ENCODE data around the gene NMBR.
"Not testable (repeated sequence)": the region's sequence is repeated elsewhere in the genome, so short reads cannot be mapped to it uniquely, and the experiment has no call there.

NMBR gene

GRCh38 chr6:142153196-142153595, 6.3 kb upstream of the NMBR start:
- DNase-seq: no peak

GRCh38 chr6:142152746-142153145, 5.8 kb upstream of the NMBR start:
- DNase-seq: no peak

- DNase-seq: not testable (repeated sequence)
Observed at GRCh38 chr6:142141531-142141930, 5.4 kb downstream of the NMBR start.

- no peak for DNase-seq
Observed at GRCh38 chr6:142138876-142139275, 8.0 kb downstream of the NMBR start.

- DNase-seq: no peak
Observed at GRCh38 chr6:142132625-142133024, 14.3 kb downstream of the NMBR start, which contains the start of gene GJE1. Gene GJE1 (plus strand): TSS chr6:142132925. CDS start chr6:142133159, 234 bp downstream.

- no peak for DNase-seq
Observed at GRCh38 chr6:142130814-142131213, 16.1 kb downstream of the NMBR start.

- DNase-seq: no peak
Observed at GRCh38 chr6:142121342-142121741, 25.6 kb downstream of the NMBR start.

- no peak for DNase-seq
Observed at GRCh38 chr6:142118925-142119324, 28.0 kb downstream of the NMBR start.

GRCh38 chr6:142118328-142118727, 28.6 kb downstream of the NMBR start:
- no peak for DNase-seq

GRCh38 chr6:142117366-142117765, 29.6 kb downstream of the NMBR start:
- DNase-seq: no peak

GRCh38 chr6:142112451-142113061, 34.4 kb downstream of the NMBR start:
- peak; percentile 62 for DNase-seq

GRCh38 chr6:142110820-142111219, 36.1 kb downstream of the NMBR start:
- not testable (repeated sequence) for DNase-seq

GRCh38 chr6:142104820-142105219, 42.1 kb downstream of the NMBR start:
- DNase-seq: not testable (repeated sequence)

GRCh38 chr6:142088858-142089216, 58.1 kb downstream of the NMBR start:
- no peak for DNase-seq

- DNase-seq: no peak
Observed at GRCh38 chr6:142087950-142088857, 58.7 kb downstream of the NMBR start.

- no peak for DNase-seq
Observed at GRCh38 chr6:142079130-142079529, 67.8 kb downstream of the NMBR start.

- no peak for DNase-seq
Observed at GRCh38 chr6:142075516-142076101, 71.3 kb downstream of the NMBR start.

- no peak for DNase-seq
Observed at GRCh38 chr6:142074516-142074915, 72.4 kb downstream of the NMBR start.

GRCh38 chr6:142071981-142072380, 74.9 kb downstream of the NMBR start:
- DNase-seq: no peak

GRCh38 chr6:142068416-142068815, 78.5 kb downstream of the NMBR start:
- no peak for DNase-seq

GRCh38 chr6:142062861-142063260, 84.1 kb downstream of the NMBR start:
- not testable (repeated sequence) for DNase-seq

GRCh38 chr6:142058551-142059290, 88.2 kb downstream of the NMBR start:
- no peak for DNase-seq

- DNase-seq: no peak
Observed at GRCh38 chr6:142055219-142055618, 91.7 kb downstream of the NMBR start.
